22Rv1 (cell line): ENCODE measurements around the gene CFD.

Experiments used
- ZFX ChIP-seq: fragments of 450-650 bp; IDR thresholded peaks from 2 replicates; pipeline ENCODE4 v1.6.1; 2017; ENCODE audit warnings: antibody characterized with exemption, borderline replicate concordance
- TF ChIP-seq, protein P1 (sequence below): fragments of 450-650 bp; IDR thresholded peaks from 2 replicates; pipeline ENCODE4 v1.5.1; 2017; ENCODE audit warnings: mild to moderate bottlenecking

DNA sequence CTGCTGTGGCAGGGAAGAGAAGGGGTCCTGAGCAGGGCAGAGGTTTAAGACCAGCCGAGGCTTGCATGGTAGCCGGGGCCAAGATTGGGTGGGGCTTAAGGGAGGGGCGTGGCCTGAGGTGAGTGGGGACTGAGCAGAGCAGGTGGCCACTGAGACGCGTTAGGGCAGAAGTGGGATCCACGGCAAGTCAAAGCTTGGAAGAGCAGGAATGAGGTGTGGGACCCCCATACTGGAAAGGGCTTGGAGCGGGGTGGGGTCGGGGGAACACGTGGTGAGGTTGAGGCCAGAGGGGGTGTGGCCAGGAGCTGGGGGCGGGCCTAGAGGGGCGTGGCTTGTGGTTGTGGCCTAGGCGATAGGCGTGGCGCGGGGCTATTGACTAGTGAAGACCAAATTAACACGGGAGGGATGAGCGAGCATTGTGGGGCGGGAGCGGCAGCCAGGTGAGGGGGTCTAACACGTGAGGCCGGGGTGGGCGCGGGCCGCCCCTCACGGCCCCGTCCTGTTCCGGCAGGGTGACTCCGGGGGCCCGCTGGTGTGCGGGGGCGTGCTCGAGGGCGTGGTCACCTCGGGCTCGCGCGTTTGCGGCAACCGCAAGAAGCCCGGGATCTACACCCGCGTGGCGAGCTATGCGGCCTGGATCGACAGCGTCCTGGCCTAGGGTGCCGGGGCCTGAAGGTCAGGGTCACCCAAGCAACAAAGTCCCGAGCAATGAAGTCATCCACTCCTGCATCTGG is 3.3 kb downstream of the CFD start:
- TF ChIP-seq, protein P1, sequence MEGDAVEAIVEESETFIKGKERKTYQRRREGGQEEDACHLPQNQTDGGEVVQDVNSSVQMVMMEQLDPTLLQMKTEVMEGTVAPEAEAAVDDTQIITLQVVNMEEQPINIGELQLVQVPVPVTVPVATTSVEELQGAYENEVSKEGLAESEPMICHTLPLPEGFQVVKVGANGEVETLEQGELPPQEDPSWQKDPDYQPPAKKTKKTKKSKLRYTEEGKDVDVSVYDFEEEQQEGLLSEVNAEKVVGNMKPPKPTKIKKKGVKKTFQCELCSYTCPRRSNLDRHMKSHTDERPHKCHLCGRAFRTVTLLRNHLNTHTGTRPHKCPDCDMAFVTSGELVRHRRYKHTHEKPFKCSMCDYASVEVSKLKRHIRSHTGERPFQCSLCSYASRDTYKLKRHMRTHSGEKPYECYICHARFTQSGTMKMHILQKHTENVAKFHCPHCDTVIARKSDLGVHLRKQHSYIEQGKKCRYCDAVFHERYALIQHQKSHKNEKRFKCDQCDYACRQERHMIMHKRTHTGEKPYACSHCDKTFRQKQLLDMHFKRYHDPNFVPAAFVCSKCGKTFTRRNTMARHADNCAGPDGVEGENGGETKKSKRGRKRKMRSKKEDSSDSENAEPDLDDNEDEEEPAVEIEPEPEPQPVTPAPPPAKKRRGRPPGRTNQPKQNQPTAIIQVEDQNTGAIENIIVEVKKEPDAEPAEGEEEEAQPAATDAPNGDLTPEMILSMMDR: no peak
- TF ChIP-seq ZFX: no peak
